NT2/D1 (cell line): ENCODE measurements around the gene TLL2.

Experiments
- SUZ12 ChIP-seq: IDR thresholded peaks from 2 replicates; pipeline ENCODE4 v1.6.1; 2011; ENCODE audit not compliant: insufficient read length, insufficient read depth; ENCODE audit errors: extremely low read depth
- ZNF274 ChIP-seq: IDR thresholded peaks from 2 replicates; pipeline ENCODE4 v1.6.1; 2011; ENCODE audit warnings: mild to moderate bottlenecking, low read depth, low read length

- TF ChIP-seq ZNF274 (no peak), SUZ12 (no peak)
Measured at GRCh38 chr10:96517284-96517683, 3.6 kb upstream of the TLL2 start.
